ENCODE measurements around the gene NDUFS7. TPM values are rescaled to one million over a fixed set of nuclear protein-coding genes. Genes with fewer than 3 reads are reported as not detected.

Gene NDUFS7
- 125 and 132 TPM in 2 replicates for total RNA-seq (2014; rRNA removed; shearing (Covaris generic))
- total RNA-seq (2022) = 147 and 148 TPM in 2 replicates
- percentile 61 among the genes with signal in this experiment for Bru-seq, nascent RNA
- BruChase-seq, experiment 1, labeled RNA remaining after a 6-hour chase = percentile 70 among the genes with signal in this experiment
- BruChase-seq, experiment 2, labeled RNA remaining after a 2-hour chase = percentile 71 among the genes with signal in this experiment
- long read RNA-seq, transcript NDUFS7-201 (8 exons, 1,039 nt) = major isoform, 239 of 331 reads
- long read RNA-seq, transcript NDUFS7-217 (1 exons, 3,743 nt) = minor isoform, 16 of 331 reads
- long read RNA-seq, transcript NDUFS7-202 (7 exons, 2,818 nt) = minor isoform, 12 of 331 reads
- long read RNA-seq, transcript NDUFS7-208 (6 exons, 1,186 nt) = minor isoform, 6 of 331 reads
- long read RNA-seq, partial matches to known transcripts = 35 of 331 reads
- long read RNA-seq, other reads (novel, unspliced or antisense) = 19 of 331 reads

DNA sequence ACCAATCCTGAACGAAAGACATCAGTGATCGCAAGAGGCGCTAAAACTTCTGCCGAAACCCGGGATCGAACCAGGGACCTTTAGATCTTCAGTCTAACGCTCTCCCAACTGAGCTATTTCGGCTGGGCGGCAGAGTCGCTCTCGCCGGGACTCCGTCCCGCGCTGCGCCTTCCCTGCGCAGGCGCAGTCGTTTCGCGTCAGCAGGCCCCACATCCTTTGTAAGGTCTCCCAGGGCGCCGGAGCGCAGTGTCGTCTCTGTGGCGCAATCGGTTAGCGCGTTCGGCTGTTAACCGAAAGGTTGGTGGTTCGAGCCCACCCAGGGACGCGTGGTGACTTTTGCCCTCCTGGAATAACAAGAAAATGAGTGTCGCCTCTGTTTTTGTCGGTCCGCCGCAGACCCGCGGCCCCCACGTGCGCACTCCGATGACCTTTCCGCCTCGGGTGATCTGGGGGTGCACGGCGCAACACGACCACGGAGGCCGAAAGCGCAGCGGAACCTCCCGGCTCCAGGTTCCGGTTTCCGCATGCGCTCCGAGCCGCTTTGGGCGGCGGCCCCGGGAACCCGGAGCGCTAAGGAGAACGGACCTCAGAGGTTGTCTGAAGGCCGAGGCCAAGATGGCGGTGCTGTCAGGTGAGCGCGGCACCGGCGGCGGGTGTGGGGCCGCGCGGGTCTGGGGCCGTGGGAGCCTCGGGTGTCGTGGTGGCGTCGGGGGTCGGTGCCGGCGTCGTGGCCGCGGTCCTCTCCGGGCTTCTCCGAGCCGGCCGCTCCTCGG, at the start of gene NDUFS7:
Gene NDUFS7, plus strand, starts transcription at position 596 of the 773 bp plus-strand sequence. Its CDS starts 20 bp downstream, at position 616.
- Histone ChIP-seq H3K9me2 (ENCODE audit: insufficient read depth, low read length) (no peaks in the 10 kb centered on the region), H2AFZ (ENCODE audit: low read length) (peak within 1 kb of the TSS; percentile 61), H3K9me3 (ENCODE audit: low read length) (no peaks in the 10 kb centered on the region), H3K79me2 (ENCODE audit: insufficient read depth, low read depth, low read length) (peaks cover 19% of the 10 kb centered on the region), H3K27ac (ENCODE audit: low read depth, low read length, poor library complexity, severe bottlenecking) (peak within 1 kb of the TSS; percentile 80), H3K36me3 (ENCODE audit: insufficient read depth, low read length) (peaks cover 16% of the 10 kb centered on the region), H3K4me1 (ENCODE audit: insufficient read depth, low read length, poor library complexity, severe bottlenecking) (peaks cover 11% of the 10 kb centered on the region), H3K4me2 (ENCODE audit: low read length) (peak within 1 kb of the TSS; percentile 84), H4K20me1 (ENCODE audit: insufficient read depth, low read length) (no peaks in the 10 kb centered on the region), H3K4me3 (ENCODE audit: low read depth, low read length, poor library complexity, severe bottlenecking) (peak within 1 kb of the TSS; percentile 96)
- intact Hi-C loops (cut with micrococcal nuclease; ENCODE audit: unreplicated experiment) = loop anchor here (2.0 kb wide), 2 partner anchors 23 to 29 kb away; partner anchors contain the start of gene DAZAP1
- ChIA-PET CTCF (ENCODE audit: unreplicated experiment) (interaction anchor here (0.6 kb wide), 1 partner anchor 92 kb away, joined by 6 read pairs; no protein-coding TSS in a partner anchor), POLR2A (interaction anchor here (0.6 kb wide), 1 partner anchor 82 kb away, joined by 3 read pairs; no protein-coding TSS in a partner anchor)
- peak; percentile 96 for DNase-seq (ENCODE audit: low spot score)
- BruUV-seq (replicated peaks) = no TSS peak
- TF ChIP-seq EZH2phosphoT487 (IDR thresholded peaks at IDR 0.05; ENCODE audit: borderline replicate concordance, low read depth, low read length) = no peak
- TF ChIP-seq, protein P1, sequence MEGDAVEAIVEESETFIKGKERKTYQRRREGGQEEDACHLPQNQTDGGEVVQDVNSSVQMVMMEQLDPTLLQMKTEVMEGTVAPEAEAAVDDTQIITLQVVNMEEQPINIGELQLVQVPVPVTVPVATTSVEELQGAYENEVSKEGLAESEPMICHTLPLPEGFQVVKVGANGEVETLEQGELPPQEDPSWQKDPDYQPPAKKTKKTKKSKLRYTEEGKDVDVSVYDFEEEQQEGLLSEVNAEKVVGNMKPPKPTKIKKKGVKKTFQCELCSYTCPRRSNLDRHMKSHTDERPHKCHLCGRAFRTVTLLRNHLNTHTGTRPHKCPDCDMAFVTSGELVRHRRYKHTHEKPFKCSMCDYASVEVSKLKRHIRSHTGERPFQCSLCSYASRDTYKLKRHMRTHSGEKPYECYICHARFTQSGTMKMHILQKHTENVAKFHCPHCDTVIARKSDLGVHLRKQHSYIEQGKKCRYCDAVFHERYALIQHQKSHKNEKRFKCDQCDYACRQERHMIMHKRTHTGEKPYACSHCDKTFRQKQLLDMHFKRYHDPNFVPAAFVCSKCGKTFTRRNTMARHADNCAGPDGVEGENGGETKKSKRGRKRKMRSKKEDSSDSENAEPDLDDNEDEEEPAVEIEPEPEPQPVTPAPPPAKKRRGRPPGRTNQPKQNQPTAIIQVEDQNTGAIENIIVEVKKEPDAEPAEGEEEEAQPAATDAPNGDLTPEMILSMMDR (conservative IDR thresholded peaks at IDR 0.05; ENCODE audit: low read length) = peak; percentile 63

DNA sequence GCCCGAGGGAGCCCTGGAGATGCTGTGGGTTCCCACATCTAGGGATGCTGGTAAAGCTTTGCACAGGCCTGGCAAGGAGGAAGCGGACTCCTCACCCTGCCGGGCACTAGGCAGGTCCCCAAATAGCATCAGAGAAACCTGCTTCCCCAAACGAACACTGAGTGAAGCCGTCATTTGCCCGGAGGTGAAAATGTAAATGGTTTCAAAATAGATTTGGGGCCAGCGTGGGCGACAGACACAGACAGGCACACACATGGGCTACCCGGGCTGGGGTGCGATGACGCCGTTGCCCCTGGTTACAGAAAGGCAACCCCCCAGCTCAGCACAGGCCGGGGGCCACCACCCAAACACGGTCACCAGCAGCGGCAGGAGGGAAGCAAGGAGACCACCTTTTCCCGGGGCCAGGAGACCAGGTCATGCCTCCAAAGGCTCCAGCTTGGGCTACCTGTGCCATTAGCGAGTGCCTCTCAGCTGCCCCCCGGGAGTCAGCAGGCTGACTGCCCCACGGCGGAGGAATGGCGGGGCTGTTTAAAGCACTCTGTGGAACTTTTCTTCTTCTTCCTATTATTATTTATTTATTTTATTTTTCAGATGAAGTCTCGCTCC, 47.5 kb upstream of the NDUFS7 start:
- intact Hi-C loops (cut with micrococcal nuclease; ENCODE audit: unreplicated experiment) = no loop called here
- peak overlapping the region; percentile 49 for H3K4me2 ChIP-seq (ENCODE audit: low read length)
- CTCF ChIA-PET (ENCODE audit: unreplicated experiment) = no interaction called here

More for the DNA sequence above, 47.5 kb upstream of the NDUFS7 start:
- H3K9me3 ChIP-seq (ENCODE audit: low read length) = no peaks in the 10 kb centered on the region
- H3K79me2 ChIP-seq (ENCODE audit: insufficient read depth, low read depth, low read length) = no peaks in the 10 kb centered on the region
- POLR2A ChIA-PET = interaction anchor here (0.7 kb wide), 1 partner anchor 21 kb away, joined by 5 read pairs; no protein-coding TSS in a partner anchor
- peak; percentile 39 for DNase-seq (ENCODE audit: low spot score)
- no TSS peak for BruUV-seq (replicated peaks)
- peaks cover 8% of the 10 kb centered on the region for H3K4me1 ChIP-seq (ENCODE audit: insufficient read depth, low read length, poor library complexity, severe bottlenecking)
- no peak overlapping the region for H3K27ac ChIP-seq (ENCODE audit: low read depth, low read length, poor library complexity, severe bottlenecking)
- TF ChIP-seq, protein P1 (conservative IDR thresholded peaks at IDR 0.05; ENCODE audit: low read length) = no peak
- no peak for TF ChIP-seq EZH2phosphoT487 (IDR thresholded peaks at IDR 0.05; ENCODE audit: borderline replicate concordance, low read depth, low read length)
- no peaks in the 10 kb centered on the region for H3K36me3 ChIP-seq (ENCODE audit: insufficient read depth, low read length)
- no peaks in the 10 kb centered on the region for H4K20me1 ChIP-seq (ENCODE audit: insufficient read depth, low read length)
- no peak overlapping the region for H3K4me3 ChIP-seq (ENCODE audit: low read depth, low read length, poor library complexity, severe bottlenecking)
- no peaks in the 10 kb centered on the region for H3K9me2 ChIP-seq (ENCODE audit: insufficient read depth, low read length)
- peak overlapping the region; percentile 62; the same call in 1 of the 2 replicates for H2AFZ ChIP-seq (ENCODE audit: low read length)
